ENCODE data around the gene CELF4.

CELF4 gene

DNA sequence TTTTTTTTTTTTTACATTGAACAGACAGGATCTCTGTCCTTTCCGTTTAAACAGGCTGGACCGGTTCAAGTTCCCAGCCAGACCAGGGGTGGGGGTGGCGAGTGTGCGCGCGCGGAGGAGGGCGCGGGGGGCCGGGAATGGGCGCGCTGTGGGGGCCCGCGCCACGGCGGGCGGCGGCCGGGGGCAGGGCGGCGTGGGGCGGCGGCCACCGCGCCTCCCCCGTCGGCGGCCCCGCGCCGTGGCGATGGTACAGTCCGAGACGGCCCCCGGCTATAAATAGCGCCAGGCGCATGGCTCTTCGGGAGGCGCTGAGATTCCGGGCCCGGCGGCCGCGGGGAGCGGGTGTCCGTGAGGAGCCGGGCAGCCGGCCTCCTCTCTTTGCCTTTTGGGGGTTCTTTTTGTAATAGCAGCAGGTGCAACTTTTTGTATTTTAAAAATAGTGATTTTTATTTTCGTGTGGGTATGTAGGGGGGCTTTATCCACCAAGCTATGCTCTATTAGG lies 430 bp upstream of the CELF4 start:
- DNase-seq, result no peak
- Mint-ChIP-seq H3K4me1 (ENCODE audit: low read depth) (peaks cover 18% of the 10 kb centered on the region), H3K9me3 (no peaks in the 10 kb centered on the region), H3K36me3 (ENCODE audit: low read depth) (no peaks in the 10 kb centered on the region), H3K27me3 (peaks cover 76% of the 10 kb centered on the region), H3K4me3 (no peak overlapping the region), H3K27ac (no peak overlapping the region)

DNA sequence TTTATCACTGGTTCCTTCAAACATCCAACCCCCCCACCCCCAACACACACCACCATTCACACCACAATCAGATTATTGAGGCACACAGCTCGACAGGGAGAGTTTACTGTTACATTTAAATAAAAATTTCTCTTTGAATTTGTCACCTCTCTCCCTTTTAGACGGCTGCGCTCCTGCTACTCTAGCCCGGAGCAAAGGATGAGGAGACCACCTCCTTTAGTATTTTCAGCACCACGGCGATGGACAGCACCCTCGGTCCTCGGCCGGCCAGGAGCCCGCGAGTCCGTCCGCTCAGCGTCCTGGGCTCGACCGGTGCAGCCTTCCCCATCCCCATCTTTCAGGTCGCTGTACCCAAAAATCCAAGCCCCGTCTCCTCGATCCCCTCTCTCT lies 892 bp downstream of the CELF4 start:
- Mint-ChIP-seq H3K27me3 (peaks cover 68% of the 10 kb centered on the region), H3K9me3 (peaks cover 2% of the 10 kb centered on the region), H3K27ac (no peak overlapping the region), H3K4me3 (no peak overlapping the region), H3K36me3 (ENCODE audit: low read depth) (no peaks in the 10 kb centered on the region), H3K4me1 (ENCODE audit: low read depth) (peaks cover 18% of the 10 kb centered on the region)
- DNase-seq, result no peak

GRCh38 chr18:37563931-37564392 lies 1.6 kb downstream of the CELF4 start:
- Mint-ChIP-seq H3K27ac (no peak overlapping the region), H3K4me3 (no peak overlapping the region), H3K4me1 (ENCODE audit: low read depth) (peaks cover 18% of the 10 kb centered on the region), H3K36me3 (ENCODE audit: low read depth) (no peaks in the 10 kb centered on the region), H3K27me3 (peaks cover 65% of the 10 kb centered on the region), H3K9me3 (peaks cover 3% of the 10 kb centered on the region)
- no peak for DNase-seq

DNA sequence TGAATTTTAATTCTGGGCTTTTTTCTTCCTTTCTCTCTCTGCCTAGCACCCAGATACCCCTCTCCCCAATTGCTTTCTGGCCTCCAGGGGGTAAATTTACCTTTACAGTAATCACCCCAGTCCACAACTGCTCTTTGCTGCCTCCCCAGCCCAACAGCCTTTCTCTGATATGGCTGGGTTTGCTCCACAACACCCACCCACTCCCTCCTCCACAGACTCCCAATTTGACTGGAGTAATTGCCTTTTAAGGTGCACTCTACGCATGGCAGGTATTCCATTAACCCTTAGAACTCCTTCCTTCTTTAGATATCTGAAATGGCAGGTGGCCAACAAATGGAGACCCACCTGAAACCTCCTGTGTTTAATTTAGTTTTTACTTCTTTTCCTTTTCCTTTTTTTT lies 3.6 kb downstream of the CELF4 start:
- Mint-ChIP-seq H3K9me3 (peaks cover 3% of the 10 kb centered on the region), H3K4me3 (no peak overlapping the region), H3K36me3 (ENCODE audit: low read depth) (no peaks in the 10 kb centered on the region), H3K4me1 (ENCODE audit: low read depth) (peaks cover 11% of the 10 kb centered on the region), H3K27ac (no peak overlapping the region), H3K27me3 (peaks cover 52% of the 10 kb centered on the region)
- DNase-seq, result no peak

DNA sequence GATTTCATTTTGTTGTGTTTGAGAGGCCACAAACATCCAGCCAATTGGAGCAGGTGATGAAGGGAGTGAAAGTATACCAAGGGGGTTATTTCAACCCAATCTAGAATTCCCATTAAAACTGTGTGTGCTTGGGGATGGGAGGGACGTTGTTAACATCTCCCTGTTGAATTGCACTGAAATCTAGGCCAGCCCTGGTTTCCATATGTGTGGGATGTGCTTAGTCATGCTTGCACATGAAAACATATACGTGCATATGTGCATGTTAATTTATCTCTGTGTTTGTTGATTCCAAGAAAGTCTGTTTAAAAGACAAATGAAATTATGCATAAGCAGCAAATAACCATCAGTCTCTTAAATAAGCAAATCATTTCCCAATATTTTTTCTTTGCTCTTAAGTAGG lies 5.6 kb downstream of the CELF4 start:
- Mint-ChIP-seq H3K36me3 (ENCODE audit: low read depth) (no peaks in the 10 kb centered on the region), H3K27me3 (peaks cover 39% of the 10 kb centered on the region)

GRCh38 chr18:37559194-37559593 lies 6.4 kb downstream of the CELF4 start:
- H3K36me3 Mint-ChIP-seq (ENCODE audit: low read depth), result no peaks in the 10 kb centered on the region
- peaks cover 30% of the 10 kb centered on the region for H3K27me3 Mint-ChIP-seq
- no peak overlapping the region for H3K27ac Mint-ChIP-seq
- no peak for DNase-seq
- no peak overlapping the region for H3K4me3 Mint-ChIP-seq
- H3K4me1 Mint-ChIP-seq (ENCODE audit: low read depth), result no peaks in the 10 kb centered on the region
- H3K9me3 Mint-ChIP-seq, result peaks cover 3% of the 10 kb centered on the region

More for the DNA sequence above, 5.6 kb downstream of the CELF4 start:
- Mint-ChIP-seq H3K9me3 (peaks cover 3% of the 10 kb centered on the region), H3K4me3 (no peak overlapping the region), H3K27ac (no peak overlapping the region), H3K4me1 (ENCODE audit: low read depth) (peaks cover 2% of the 10 kb centered on the region)
- no peak for DNase-seq

DNA sequence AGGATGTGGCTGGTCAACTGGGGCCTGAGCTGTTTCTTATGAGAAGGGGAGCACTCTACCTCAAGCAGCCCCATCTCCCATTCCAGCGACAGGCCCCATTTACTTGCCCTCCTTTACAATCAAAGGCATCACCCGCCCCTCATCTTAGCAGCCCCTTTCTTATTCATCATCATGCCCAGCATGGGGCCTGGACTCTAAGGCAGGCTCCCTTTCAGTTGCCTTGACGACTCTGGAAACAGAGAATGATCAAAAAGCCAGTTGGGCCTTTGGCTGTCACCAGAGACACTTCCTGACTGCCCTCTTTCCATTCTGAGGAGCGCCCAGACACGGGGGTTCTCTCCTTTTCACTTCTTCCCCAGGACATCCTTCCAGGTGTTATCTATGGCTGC lies 11.2 kb downstream of the CELF4 start:
- Mint-ChIP-seq H3K4me1 (ENCODE audit: low read depth) (no peaks in the 10 kb centered on the region), H3K27ac (no peak overlapping the region), H3K36me3 (ENCODE audit: low read depth) (no peaks in the 10 kb centered on the region)

DNA sequence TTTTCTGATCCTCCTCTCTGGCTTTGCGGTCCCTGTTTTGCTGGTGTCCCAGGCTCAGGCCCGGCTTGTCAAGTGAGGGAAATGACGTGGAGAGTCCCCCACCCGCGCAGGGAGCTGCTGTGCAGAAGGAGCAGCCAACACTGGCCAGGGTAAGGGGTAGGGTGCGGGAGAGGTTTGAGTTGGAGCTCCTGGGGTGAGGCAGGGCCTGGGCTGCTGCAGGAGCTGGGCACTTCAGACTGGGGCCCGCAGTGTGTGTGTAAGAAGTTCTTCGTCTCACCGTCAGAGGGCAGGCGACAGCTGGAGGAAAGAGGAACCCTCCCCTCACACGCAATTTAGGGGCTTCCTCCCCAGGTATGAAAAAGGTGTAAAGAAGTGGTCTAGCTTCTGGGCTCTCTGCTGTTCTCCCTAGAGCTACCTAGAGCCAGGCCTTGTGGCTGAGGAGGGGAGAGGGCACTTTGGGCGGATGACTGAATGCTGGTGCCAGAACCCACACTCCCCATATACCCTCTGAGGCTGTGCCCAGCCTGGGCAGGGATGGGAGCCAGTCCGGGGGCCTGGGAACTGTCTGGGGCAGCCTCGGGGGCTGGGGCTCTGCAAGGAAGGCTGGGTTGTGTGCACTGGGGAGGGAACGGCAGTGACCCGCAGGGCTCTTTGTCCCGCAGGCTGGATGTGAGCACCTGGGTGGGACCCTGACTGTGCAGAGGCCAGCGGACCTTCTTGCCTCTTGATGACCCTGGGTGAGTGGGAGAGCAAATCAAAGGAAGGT lies 11.8 kb downstream of the CELF4 start:
- Mint-ChIP-seq H3K9me3 (no peaks in the 10 kb centered on the region), H3K4me1 (ENCODE audit: low read depth) (no peaks in the 10 kb centered on the region), H3K4me3 (no peak overlapping the region), H3K27ac (no peak overlapping the region), H3K36me3 (ENCODE audit: low read depth) (no peaks in the 10 kb centered on the region), H3K27me3 (peaks cover 2% of the 10 kb centered on the region)
- no peak for DNase-seq

More for the DNA sequence above, 11.2 kb downstream of the CELF4 start:
- Mint-ChIP-seq H3K9me3 (no peaks in the 10 kb centered on the region), H3K27me3 (peaks cover 6% of the 10 kb centered on the region), H3K4me3 (no peak overlapping the region)
- no peak for DNase-seq

GRCh38 chr18:37552286-37552685 lies 13.3 kb downstream of the CELF4 start:
- Mint-ChIP-seq H3K4me3 (no peak overlapping the region), H3K27me3 (peaks cover 2% of the 10 kb centered on the region), H3K36me3 (ENCODE audit: low read depth) (no peaks in the 10 kb centered on the region), H3K4me1 (ENCODE audit: low read depth) (no peaks in the 10 kb centered on the region), H3K9me3 (no peaks in the 10 kb centered on the region), H3K27ac (no peak overlapping the region)
- no peak for DNase-seq

DNA sequence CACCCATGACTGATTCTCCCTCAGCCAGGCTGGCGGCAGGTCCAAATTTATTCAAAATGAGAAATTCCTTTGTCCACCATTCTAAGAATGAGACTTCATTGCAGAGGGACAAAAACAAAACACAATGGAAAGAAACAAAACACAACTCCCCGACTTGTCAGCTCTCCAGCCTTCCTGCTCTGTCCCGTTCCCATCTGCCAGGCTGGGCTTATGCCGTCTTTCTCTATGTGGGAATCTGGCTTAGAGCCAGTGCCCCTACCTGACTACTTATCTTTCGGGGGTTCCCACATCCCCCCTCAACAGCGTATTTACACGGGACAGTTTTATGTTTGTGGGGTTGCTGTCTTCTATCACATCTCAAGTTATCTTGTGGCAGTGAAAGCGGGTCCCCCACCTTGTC lies 13.8 kb downstream of the CELF4 start:
- Mint-ChIP-seq H3K9me3 (no peaks in the 10 kb centered on the region), H3K4me1 (ENCODE audit: low read depth) (no peaks in the 10 kb centered on the region), H3K4me3 (no peak overlapping the region), H3K27ac (no peak overlapping the region), H3K36me3 (ENCODE audit: low read depth) (no peaks in the 10 kb centered on the region), H3K27me3 (peaks cover 2% of the 10 kb centered on the region)
- no peak for DNase-seq

- Mint-ChIP-seq H3K4me3 (no peak overlapping the region), H3K27me3 (peaks cover 2% of the 10 kb centered on the region), H3K27ac (no peak overlapping the region), H3K9me3 (no peaks in the 10 kb centered on the region), H3K36me3 (ENCODE audit: low read depth) (no peaks in the 10 kb centered on the region), H3K4me1 (ENCODE audit: low read depth) (no peaks in the 10 kb centered on the region)
- DNase-seq, result no peak
Measured at GRCh38 chr18:37551249-37551648, 14.3 kb downstream of the CELF4 start.

DNA sequence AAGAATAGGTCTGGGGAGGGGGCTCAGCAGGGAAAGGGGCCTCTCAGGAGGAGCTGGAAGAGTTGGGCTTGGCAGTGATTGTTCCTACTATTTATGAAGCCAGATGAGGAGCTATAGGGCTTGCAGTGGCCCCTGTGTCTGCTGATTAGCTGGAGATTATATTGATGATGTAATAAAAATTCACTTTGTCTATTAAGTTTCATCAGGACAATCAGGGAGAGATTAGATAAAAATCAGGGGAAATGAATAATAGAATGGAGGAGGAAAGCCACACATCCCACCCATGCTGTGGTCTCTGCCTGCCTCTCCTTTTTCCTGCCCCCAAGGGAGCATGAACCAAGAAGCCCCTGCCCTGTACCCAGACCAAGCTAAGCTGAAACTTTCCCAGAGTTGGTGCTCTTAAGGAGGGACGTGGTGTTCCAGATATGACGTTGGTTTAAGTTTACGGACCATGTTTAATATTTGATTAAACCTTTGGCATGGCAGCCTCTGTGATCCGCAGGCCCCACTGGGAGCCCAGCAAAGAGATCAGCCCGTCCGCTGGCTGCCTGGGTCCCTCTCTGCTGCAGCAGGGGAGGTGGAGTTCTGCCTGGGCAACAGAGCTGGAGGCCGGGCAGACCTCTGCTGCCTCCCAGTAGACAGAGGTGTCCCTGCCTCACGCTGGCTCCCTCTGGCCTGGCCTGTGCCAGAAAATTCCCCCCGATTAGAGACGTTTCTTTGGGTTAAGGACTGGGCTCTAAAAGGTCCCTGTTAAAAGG lies 15.3 kb downstream of the CELF4 start:
- no peak for DNase-seq
- Mint-ChIP-seq H3K27me3 (peaks cover 2% of the 10 kb centered on the region), H3K4me1 (ENCODE audit: low read depth) (no peaks in the 10 kb centered on the region), H3K9me3 (no peaks in the 10 kb centered on the region), H3K27ac (no peak overlapping the region), H3K36me3 (ENCODE audit: low read depth) (no peaks in the 10 kb centered on the region), H3K4me3 (no peak overlapping the region)

DNA sequence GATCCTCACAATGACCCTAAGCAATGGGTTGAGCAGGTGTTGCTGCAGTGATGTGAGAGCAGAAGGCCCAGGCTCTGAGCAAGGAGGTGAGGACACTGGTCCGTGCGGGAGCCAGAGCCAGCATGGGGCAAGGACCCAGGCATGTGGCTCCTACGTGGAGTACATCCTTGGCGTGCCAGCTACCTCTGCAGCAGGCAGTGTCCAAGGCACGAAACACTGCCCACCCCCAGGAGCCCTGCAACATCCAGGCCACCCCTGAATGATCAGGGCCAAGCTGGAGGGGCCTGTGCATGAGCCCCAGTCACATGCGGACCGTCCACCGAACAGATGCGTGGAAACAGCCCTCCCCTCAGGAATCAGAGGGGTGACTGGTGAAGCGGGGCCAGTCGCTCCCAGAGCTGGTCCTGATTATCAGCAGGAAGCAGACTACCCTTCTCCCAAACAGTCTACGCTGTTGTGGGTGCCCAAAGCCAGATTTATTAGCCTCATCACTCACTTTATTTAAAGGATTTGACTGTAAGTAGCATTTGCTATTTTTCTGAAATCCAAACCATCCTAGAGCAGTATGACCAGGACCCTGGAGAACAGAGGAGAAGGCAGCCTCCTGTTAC lies 16.8 kb downstream of the CELF4 start:
- no peaks in the 10 kb centered on the region for H3K9me3 Mint-ChIP-seq
- no peak overlapping the region for H3K4me3 Mint-ChIP-seq
- no peak for DNase-seq
- H3K4me1 Mint-ChIP-seq (ENCODE audit: low read depth), result no peaks in the 10 kb centered on the region
- peaks cover 2% of the 10 kb centered on the region for H3K27me3 Mint-ChIP-seq
- H3K36me3 Mint-ChIP-seq (ENCODE audit: low read depth), result no peaks in the 10 kb centered on the region
- H3K27ac Mint-ChIP-seq, result no peak overlapping the region

DNA sequence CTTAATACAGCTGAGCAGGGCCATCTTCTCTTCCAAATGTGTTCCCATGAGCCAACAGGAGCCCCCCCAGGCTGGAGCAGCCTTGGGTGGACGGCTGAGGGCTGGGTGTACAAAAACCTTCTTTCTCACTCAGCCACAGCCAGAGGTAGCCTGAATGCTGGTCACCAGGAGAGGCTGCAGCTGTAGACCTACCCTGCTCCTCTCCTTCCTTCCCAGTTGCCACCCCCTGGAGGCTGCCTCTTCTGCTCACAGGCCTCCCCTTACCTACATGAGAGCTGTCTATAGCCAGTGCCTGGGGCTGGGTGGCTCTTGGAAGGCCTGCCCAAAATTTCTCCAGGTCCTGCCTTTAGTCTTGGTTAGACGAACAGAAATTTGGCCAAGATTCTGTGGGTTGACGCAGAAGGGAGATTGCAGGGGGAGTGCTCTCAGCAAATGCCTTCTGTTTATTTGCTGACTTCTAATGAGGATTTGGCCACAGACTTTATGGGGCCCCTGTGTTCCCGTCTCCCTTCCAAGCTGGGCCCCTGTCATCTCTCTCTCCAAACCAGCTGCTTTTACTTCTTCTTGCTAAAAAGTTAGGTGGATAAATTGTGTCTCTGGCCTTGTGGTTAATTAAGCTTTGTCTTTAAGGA lies 18.3 kb downstream of the CELF4 start:
- peaks cover 6% of the 10 kb centered on the region for H3K27me3 Mint-ChIP-seq
- H3K36me3 Mint-ChIP-seq (ENCODE audit: low read depth), result no peaks in the 10 kb centered on the region
- H3K4me3 Mint-ChIP-seq, result no peak overlapping the region

More for the DNA sequence above, 18.3 kb downstream of the CELF4 start:
- H3K9me3 Mint-ChIP-seq, result no peaks in the 10 kb centered on the region
- no peak for DNase-seq
- no peaks in the 10 kb centered on the region for H3K4me1 Mint-ChIP-seq (ENCODE audit: low read depth)
- H3K27ac Mint-ChIP-seq, result no peak overlapping the region

Measured in activated T-cell treated with anti-CD3 and anti-CD28 coated beads, Interleukin-2, amount 50 U/mL, for 24 hours (primary cell).